GM23248 (cell line): ENCODE results near the gene PIK3R1. TPM values are rescaled to one million over a fixed set of nuclear protein-coding genes. Genes with fewer than 3 reads are reported as not detected.

Experiments
- DNase-seq: peaks from one replicate; pipeline ENCODE4 v3.0.0-alpha.2; 2015
- H2AFZ ChIP-seq: fragments of 200-600 bp; sonication (generic); 2 replicates; pipeline ENCODE4 v1.6.1; 2016; ENCODE audit warnings: antibody characterized with exemption
- H3F3A ChIP-seq: fragments of 200-600 bp; sonication (generic); 2 replicates; pipeline ENCODE4 v1.6.1; 2016; ENCODE audit warnings: mild to moderate bottlenecking, antibody characterized with exemption, mixed run types; ENCODE audit not compliant: insufficient read depth
- H3K27ac ChIP-seq: fragments of 200-600 bp; sonication (generic); 2 replicates; pipeline ENCODE4 v1.5.1; 2016; ENCODE audit warnings: mild to moderate bottlenecking
- H3K27me3 ChIP-seq: fragments of 200-600 bp; sonication (generic); replicated peaks from 2 replicates; pipeline ENCODE4 v1.6.1; 2016; ENCODE audit warnings: mild to moderate bottlenecking; ENCODE audit not compliant: insufficient read depth
- H3K36me3 ChIP-seq: fragments of 200-600 bp; sonication (generic); 2 replicates; pipeline ENCODE4 v1.6.1; 2016; ENCODE audit warnings: low read depth, mild to moderate bottlenecking
- H3K4me1 ChIP-seq: fragments of 200-600 bp; sonication (generic); 2 replicates; pipeline ENCODE4 v1.6.1; 2016; ENCODE audit warnings: mild to moderate bottlenecking; ENCODE audit not compliant: insufficient read depth
- H3K4me2 ChIP-seq: fragments of 200-600 bp; sonication (generic); one replicate; pipeline ENCODE4 v1.6.1; 2016; ENCODE audit warnings: mild to moderate bottlenecking; ENCODE audit not compliant: unreplicated experiment
- H3K4me3 ChIP-seq: fragments of 200-600 bp; sonication (generic); 2 replicates; pipeline ENCODE4 v1.5.1; 2016; ENCODE audit warnings: mild to moderate bottlenecking
- H3K79me2 ChIP-seq: fragments of 200-600 bp; sonication (generic); 2 replicates; pipeline ENCODE4 v1.6.1; 2016; ENCODE audit warnings: mild to moderate bottlenecking; ENCODE audit not compliant: insufficient read depth
- H3K9ac ChIP-seq: fragments of 200-600 bp; sonication (generic); 2 replicates; pipeline ENCODE4 v1.6.1; 2016; ENCODE audit warnings: mild to moderate bottlenecking
- H3K9me2 ChIP-seq: fragments of 200-600 bp; sonication (generic); 2 replicates; pipeline ENCODE4 v1.6.1; 2016; ENCODE audit warnings: mixed run types, mild to moderate bottlenecking, moderate library complexity; ENCODE audit not compliant: insufficient read depth
- H3K9me3 ChIP-seq: fragments of 200-600 bp; sonication (generic); one replicate; pipeline ENCODE4 v1.6.1; 2017; ENCODE audit warnings: low read depth
- H4K20me1 ChIP-seq: fragments of 200-600 bp; sonication (generic); 2 replicates; pipeline ENCODE4 v1.6.0; 2016; ENCODE audit not compliant: insufficient read depth
- EZH2 ChIP-seq: fragments of 200-600 bp; sonication (generic); IDR thresholded peaks from 2 replicates; pipeline ENCODE4 v1.6.1; 2018; ENCODE audit warnings: antibody characterized with exemption, mild to moderate bottlenecking; ENCODE audit not compliant: insufficient read depth, poor library complexity, severe bottlenecking
- EZH2phosphoT487 ChIP-seq: fragments of 200-600 bp; sonication (generic); IDR thresholded peaks from 2 replicates; pipeline ENCODE4 v1.6.1; 2018; ENCODE audit warnings: antibody characterized with exemption, moderate library complexity, mild to moderate bottlenecking, low read depth; ENCODE audit not compliant: insufficient read depth
- WGBS, 2 experiments: methylation state at CpG; one replicate each; pipeline ENCODE4 v1.1.6; 2015 to 2017; ENCODE audit warnings: low lambda C conversion rate in 2 of 2, low coverage in 1 of 2; ENCODE audit errors: missing lambda C conversion rate in 2 of 2; 5-methylcytosine and 5-hydroxymethylcytosine counted together
- in situ Hi-C: fragments of 300-500 bp; cut with MboI; formaldehyde crosslinking; loops from 2 replicates; pipeline ENCODE4 v1.15.0; 2020
- polyA plus RNA-seq: library from polyadenylated mRNA; unstranded; fragments of >200 nt; fragmentation: Nextera tagmentation; extraction: Ambion mirVana; gene quantifications from 2 replicates; pipeline ENCODE4 v1.2.1, GENCODE V29; 2016
- total RNA-seq: library from RNA; depleted of rRNA; stranded (reverse); fragments of >200 nt; shearing (Covaris generic); gene quantifications from 2 replicates; pipeline ENCODE4 v1.2.3, GENCODE V29; 2014; rRNA removed

Gene PIK3R1
- 14.4 and 28.3 TPM in 2 replicates for total RNA-seq
- polyA plus RNA-seq = 8.4 and 9.7 TPM in 2 replicates

GRCh38 chr5:68215208-68215897 lies at the start of gene PIK3R1:
TSS of gene PIK3R1 (plus strand) at chr5:68215756. CDS start at chr5:68226676, 10,920 bp downstream.
- Histone ChIP-seq H3K9me2 (no peaks in the 10 kb centered on the region), H3K4me1 (peaks cover 25% of the 10 kb centered on the region), H3K9me3 (no peaks in the 10 kb centered on the region), H3F3A (peaks cover 26% of the 10 kb centered on the region), H3K27me3 (no peaks in the 10 kb centered on the region), H4K20me1 (no peaks in the 10 kb centered on the region), H3K27ac (peak within 1 kb of the TSS; percentile 93), H2AFZ (peak within 1 kb of the TSS; percentile 82), H3K9ac (peak within 1 kb of the TSS; percentile 91), H3K79me2 (peaks cover 41% of the 10 kb centered on the region), H3K4me2 (peak within 1 kb of the TSS; percentile 90), H3K36me3 (no peaks in the 10 kb centered on the region), H3K4me3 (peak within 1 kb of the TSS; percentile 81)
- no peak for TF ChIP-seq EZH2phosphoT487
- TF ChIP-seq EZH2 = no peak
- in situ Hi-C loops = no loop called here
- DNase-seq = peak; percentile 98
- 1% methylated on average over 58 to 78 of the region's 78 CpGs for WGBS, 2 experiments

- Histone ChIP-seq H3K9me2 (no peaks in the 10 kb centered on the region), H2AFZ (no peak overlapping the region), H3F3A (no peaks in the 10 kb centered on the region), H3K79me2 (no peaks in the 10 kb centered on the region), H3K27ac (no peak overlapping the region), H3K9me3 (no peaks in the 10 kb centered on the region), H3K9ac (no peak overlapping the region), H4K20me1 (no peaks in the 10 kb centered on the region), H3K36me3 (no peaks in the 10 kb centered on the region), H3K27me3 (no peaks in the 10 kb centered on the region), H3K4me1 (peaks cover 11% of the 10 kb centered on the region; the same call in 1 of the 2 replicates), H3K4me3 (no peak overlapping the region), H3K4me2 (no peak overlapping the region)
- in situ Hi-C loops = no loop called here
- DNase-seq = no peak
- 88 to 92% methylated on average over 4 of the region's 4 CpGs for WGBS, 2 experiments
- TF ChIP-seq EZH2 (no peak), EZH2phosphoT487 (no peak)
These were observed 48.3 kb upstream of the PIK3R1 start for GRCh38 chr5:68167195-68167651.

- no peak for DNase-seq
- 60 to 65% methylated on average over 1 of the region's 1 CpG for WGBS, 2 experiments
- no peaks in the 10 kb centered on the region for H3K36me3 ChIP-seq
- in situ Hi-C loops = no loop called here
- H2AFZ ChIP-seq = 0 out of 2 replicates have a peak overlapping the region, but pooled peaks have one; percentile 17
- peaks cover 11% of the 10 kb centered on the region; the same call in 1 of the 2 replicates for H3K4me1 ChIP-seq
- no peaks in the 10 kb centered on the region for H3F3A ChIP-seq
- no peak overlapping the region for H3K4me2 ChIP-seq
- H4K20me1 ChIP-seq = no peaks in the 10 kb centered on the region
- no peaks in the 10 kb centered on the region for H3K9me2 ChIP-seq
- H3K9ac ChIP-seq = no peak overlapping the region
- TF ChIP-seq EZH2phosphoT487 = no peak
- TF ChIP-seq EZH2 = no peak
- H3K79me2 ChIP-seq = no peaks in the 10 kb centered on the region
- H3K27me3 ChIP-seq = no peaks in the 10 kb centered on the region
- no peaks in the 10 kb centered on the region for H3K9me3 ChIP-seq
- no peak overlapping the region for H3K27ac ChIP-seq
- no peak overlapping the region for H3K4me3 ChIP-seq
These were observed 45.7 kb upstream of the PIK3R1 start for GRCh38 chr5:68169903-68170302.

- Histone ChIP-seq H4K20me1 (no peaks in the 10 kb centered on the region), H2AFZ (peak overlapping the region; percentile 90), H3K9ac (peak overlapping the region; percentile 49), H3K79me2 (no peaks in the 10 kb centered on the region), H3F3A (no peaks in the 10 kb centered on the region), H3K4me2 (peak overlapping the region; percentile 72), H3K4me3 (peak overlapping the region; percentile 63), H3K27me3 (no peaks in the 10 kb centered on the region), H3K36me3 (no peaks in the 10 kb centered on the region), H3K9me3 (no peaks in the 10 kb centered on the region), H3K4me1 (peaks cover 11% of the 10 kb centered on the region; the same call in 1 of the 2 replicates), H3K27ac (no peak overlapping the region), H3K9me2 (no peaks in the 10 kb centered on the region)
- TF ChIP-seq EZH2phosphoT487 (no peak), EZH2 (no peak)
- WGBS, 2 experiments = 3 to 6% methylated on average over 10 of the region's 10 CpGs
- DNase-seq = peak; percentile 54
- in situ Hi-C loops = no loop called here
These were observed 44.6 kb upstream of the PIK3R1 start for GRCh38 chr5:68170826-68171558.
